ENCODE measurements around the gene SRPRB.

DNA sequence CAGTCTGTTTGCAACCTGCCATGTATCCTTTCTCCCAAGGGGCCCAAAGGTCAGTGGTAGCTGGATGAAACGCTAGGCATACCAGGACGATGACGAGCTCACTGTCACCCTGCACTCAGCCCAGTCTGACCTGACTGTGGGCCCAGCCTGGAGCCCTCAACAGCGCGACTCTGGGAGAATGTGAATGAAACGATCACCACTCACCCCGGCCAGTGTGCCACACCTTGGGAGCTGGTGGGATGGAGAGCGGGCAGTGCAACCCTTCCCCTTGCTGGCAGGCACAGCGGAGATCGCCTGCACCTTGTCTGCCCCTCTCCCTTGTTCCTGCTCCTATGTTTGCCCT lies 27.2 kb downstream of the SRPRB start:
- TF ChIP-seq POLR2AphosphoS5 (IDR thresholded peaks at IDR 0.05; ENCODE audit: insufficient read depth in 1 of 2, low read depth in 1 of 2): no peak
- no peak for TF ChIP-seq CTCF (IDR thresholded peaks at IDR 0.05)
